Measurements from ENCODE around the gene FAM13B. TPM values are rescaled to one million over a fixed set of nuclear protein-coding genes. Genes with fewer than 3 reads are reported as not detected.

The FAM13B gene
- total and polyA plus RNA-seq, 2 of the 8 experiments (the other 6 are each of a cell fraction or from before 2014, with no cell fraction given) = 6.4 to 17.0 TPM

DNA sequence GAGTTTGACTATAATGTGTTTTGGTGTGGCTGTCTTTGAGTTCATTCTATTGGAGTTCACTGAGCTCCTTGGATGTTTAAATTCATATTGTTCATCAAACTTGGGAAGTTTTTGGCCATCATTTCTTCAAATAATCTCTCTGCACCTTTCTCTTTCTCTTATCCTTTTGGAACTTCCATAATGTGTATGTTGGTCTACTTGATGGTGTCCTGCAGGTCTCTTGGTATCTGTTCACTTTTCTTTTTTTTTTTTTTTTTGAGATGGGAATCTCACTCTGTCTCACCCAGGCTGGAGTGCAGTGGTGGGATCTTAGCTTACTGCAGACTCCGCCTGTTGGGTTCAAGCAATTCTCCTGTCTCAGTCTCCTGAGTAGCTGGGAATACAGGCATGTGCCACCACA is 116.0 kb downstream of the FAM13B start:
- Histone ChIP-seq H3K18ac (ENCODE audit: extremely low read depth, low read length) (no peak overlapping the region), H3K4me3 (ENCODE audit: extremely low read depth in 1 of 4, insufficient read depth in 2 of 4, low read depth in 3 of 4, low read length in 4 of 4) (no peak overlapping the region), H4K91ac (replicated peaks; ENCODE audit: insufficient read length, low read length) (no peak overlapping the region), H3K23me2 (ENCODE audit: low read depth, low read length) (no peaks in the 10 kb centered on the region), H2BK20ac (ENCODE audit: low read length) (no peak overlapping the region), H3K4me1 (replicated peaks in 1 of 4; ENCODE audit: control insufficient read depth in 3 of 4, insufficient read depth in 4 of 4, low read length in 3 of 4) (no peaks in the 10 kb centered on the region), H3K79me1 (ENCODE audit: low read depth, low read length) (no peaks in the 10 kb centered on the region), H2BK15ac (ENCODE audit: low read length) (no peak overlapping the region), H3K4ac (replicated peaks; ENCODE audit: insufficient read length, low read depth, low read length) (no peak overlapping the region), H2AK5ac (ENCODE audit: low read depth, low read length) (no peak overlapping the region), H3K79me2 (ENCODE audit: control insufficient read depth in 1 of 2, insufficient read depth in 2 of 2, low read length in 2 of 2) (no peaks in the 10 kb centered on the region), H2BK12ac (ENCODE audit: low read depth, low read length) (no peak overlapping the region), H2AFZ (ENCODE audit: low read length) (no peak overlapping the region), H3K27me3 (replicated peaks in 1 of 4; ENCODE audit: control insufficient read depth in 3 of 4, extremely low read depth in 1 of 4, insufficient read depth in 3 of 4, low read length in 3 of 4) (no peaks in the 10 kb centered on the region), H3K4me2 (ENCODE audit: insufficient read depth in 1 of 2, low read depth in 2 of 2, low read length in 2 of 2) (no peak overlapping the region), H3K36me3 (ENCODE audit: control insufficient read depth in 2 of 4, insufficient read depth in 4 of 4, low read length in 3 of 4) (no peaks in the 10 kb centered on the region), H3K9me3 (ENCODE audit: insufficient read depth in 2 of 2, low read depth in 1 of 2, low read length in 1 of 2) (no peaks in the 10 kb centered on the region), H2BK120ac (replicated peaks; ENCODE audit: low read depth, low read length) (no peak overlapping the region), H3K23ac (ENCODE audit: insufficient read length) (no peak overlapping the region), H4K20me1 (replicated peaks in 1 of 2; ENCODE audit: control insufficient read depth in 1 of 2, insufficient read depth in 2 of 2, low read length in 2 of 2) (no peaks in the 10 kb centered on the region), H4K8ac (ENCODE audit: extremely low read depth, insufficient read depth, low read length) (no peak overlapping the region), H3K9ac (replicated peaks in 1 of 4; ENCODE audit: extremely low read depth in 1 of 4, low read depth in 3 of 4, low read length in 3 of 4) (no peak overlapping the region), H4K5ac (ENCODE audit: insufficient read length, low read depth, low read length) (no peak overlapping the region), H3K56ac (replicated peaks; ENCODE audit: insufficient read length, low read depth, low read length) (no peak overlapping the region), H3K14ac (ENCODE audit: insufficient read length) (no peak overlapping the region), H3K27ac (ENCODE audit: low read depth, low read length) (no peak overlapping the region), H2BK5ac (ENCODE audit: low read depth, low read length) (no peak overlapping the region)
- CTCF ChIA-PET (ENCODE audit: partially characterized antibody) = no interaction called here
- FAIRE-seq = no peak
- no peak for TF ChIP-seq ASH2L (IDR thresholded peaks at IDR 0.05; ENCODE audit: low read length)
- TF ChIP-seq JUND (IDR thresholded peaks at IDR 0.05; ENCODE audit: low read length) = no peak
- TF ChIP-seq BRCA1 (IDR thresholded peaks at IDR 0.05; ENCODE audit: low read depth, low read length) = no peak
- TF ChIP-seq SP4 (IDR thresholded peaks at IDR 0.05; ENCODE audit: low read length) = no peak
- no peak for TF ChIP-seq SAP30 (IDR thresholded peaks at IDR 0.05; ENCODE audit: insufficient read depth, insufficient replicate concordance, low read length)
- no peak for TF ChIP-seq PHF8 (conservative IDR thresholded peaks at IDR 0.05; ENCODE audit: low read depth, low read length)
- no peak for TF ChIP-seq SUZ12 (IDR thresholded peaks at IDR 0.05; ENCODE audit: low read length)
- no peak for TF ChIP-seq YY1 (IDR thresholded peaks at IDR 0.05; ENCODE audit: low read depth, low read length)
- TF ChIP-seq E2F6 (IDR thresholded peaks at IDR 0.05) = no peak
- WGBS, 2 experiments (ENCODE audit: extremely low coverage in 1 of 2, insufficient coverage in 1 of 2, insufficient read length in 1 of 2, insufficient replicate concordance in 2 of 2, low coverage in 1 of 2, low lambda C conversion rate in 2 of 2, missing lambda C conversion rate in 1 of 2) = 57% methylated on average over 1 of the region's 1 CpG; no CpG with 5 or more reads in 1 of the 2 experiments
- POLR2A ChIA-PET (ENCODE audit: partially characterized antibody) = no interaction called here
- no peak for DNase-seq (ENCODE audit: low read depth in 1 of 2, low spot score in 2 of 2)

Measured in H1 (cell line).